ENCODE measurements around the gene TMEM107.

Gene TMEM107

GRCh38 chr17:8173056-8173870 is 2.9 kb downstream of the TMEM107 start (continued):
- TF ChIP-seq ZNF488 (tag by site-specific recombination; IDR thresholded peaks at IDR 0.05) = no peak
- peak; percentile 42; the same call in 1 of the 2 replicates for TF ChIP-seq PATZ1 (tag by site-specific recombination; IDR thresholded peaks at IDR 0.05)
- TF ChIP-seq ZSCAN5A (tag by site-specific recombination; IDR thresholded peaks at IDR 0.05) = peak; percentile 87; the same call in 1 of the 2 replicates
- peak; percentile 26 for TF ChIP-seq ZNF623 (tag by site-specific recombination; IDR thresholded peaks at IDR 0.05)
- TF ChIP-seq ZNF544 (tag by site-specific recombination; IDR thresholded peaks at IDR 0.05) = no peak
- TF ChIP-seq ZNF777 (tag by site-specific recombination; IDR thresholded peaks at IDR 0.05; ENCODE audit: borderline replicate concordance) = peak; percentile 47; the same call in 1 of the 2 replicates
- no peak for TF ChIP-seq ZNF391 (tag by site-specific recombination; IDR thresholded peaks at IDR 0.05; ENCODE audit: borderline replicate concordance, low read depth)
- TF ChIP-seq ZFP37 (tag by site-specific recombination; IDR thresholded peaks at IDR 0.05) = peak; percentile 88
- TF ChIP-seq KLF8 (tag by site-specific recombination; IDR thresholded peaks at IDR 0.05) = peak; percentile 85
- TF ChIP-seq PBX3 (CRISPR knock-in tag; IDR thresholded peaks at IDR 0.05) = no peak
- no peak for TF ChIP-seq ZNF23 (tag by site-specific recombination; IDR thresholded peaks at IDR 0.05; ENCODE audit: borderline replicate concordance)
- peak; percentile 95 for TF ChIP-seq ZBTB44 (tag by site-specific recombination; IDR thresholded peaks at IDR 0.05)
- no peak for TF ChIP-seq ZFP41 (tag by site-specific recombination; IDR thresholded peaks at IDR 0.05; ENCODE audit: borderline replicate concordance)
- TF ChIP-seq ZNF621 (tag by site-specific recombination; IDR thresholded peaks at IDR 0.05) = no peak
- no peak for TF ChIP-seq MYNN (tag by site-specific recombination; IDR thresholded peaks at IDR 0.05; ENCODE audit: borderline replicate concordance)
- peak; percentile 56 for TF ChIP-seq ATF2 (tag by site-specific recombination; IDR thresholded peaks at IDR 0.05; ENCODE audit: low read depth)
- peak; percentile 100 for TF ChIP-seq ZNF366 (tag by site-specific recombination; conservative IDR thresholded peaks at IDR 0.05)
- no peak for TF ChIP-seq ZNF114 (tag by site-specific recombination; IDR thresholded peaks at IDR 0.05)
- TF ChIP-seq ZNF660 (tag by site-specific recombination; IDR thresholded peaks at IDR 0.05) = peak; percentile 83
- no peak for TF ChIP-seq ZNF223 (tag by site-specific recombination; IDR thresholded peaks at IDR 0.05)
- no peak for TF ChIP-seq ZNF747 (tag by site-specific recombination; IDR thresholded peaks at IDR 0.05)
- TF ChIP-seq ZNF354C (tag by site-specific recombination; IDR thresholded peaks at IDR 0.05; ENCODE audit: borderline replicate concordance, low read depth) = no peak
- TF ChIP-seq BCL11B (tag by site-specific recombination; IDR thresholded peaks at IDR 0.05; ENCODE audit: low read depth) = peak; percentile 64; the same call in 1 of the 2 replicates
- TF ChIP-seq ZBTB8A (tag by site-specific recombination; IDR thresholded peaks at IDR 0.05) = peak; percentile 66
- TF ChIP-seq ZNF555 (tag by site-specific recombination; conservative IDR thresholded peaks at IDR 0.05) = no peak
- TF ChIP-seq ZNF558 (tag by site-specific recombination; IDR thresholded peaks at IDR 0.05) = peak; percentile 86; the same call in 1 of the 2 replicates
- TF ChIP-seq ZNF37A (tag by site-specific recombination; IDR thresholded peaks at IDR 0.05) = no peak
- TF ChIP-seq ZNF221 (tag by site-specific recombination; IDR thresholded peaks at IDR 0.05; ENCODE audit: borderline replicate concordance) = no peak
- no peak for TF ChIP-seq ZNF626 (tag by site-specific recombination; IDR thresholded peaks at IDR 0.05)
- TF ChIP-seq KLF1 (tag by site-specific recombination; IDR thresholded peaks at IDR 0.05) = peak; percentile 48; the same call in 1 of the 2 replicates
- no peak for TF ChIP-seq ZNF830 (tag by site-specific recombination; IDR thresholded peaks at IDR 0.05; ENCODE audit: low read depth)
- no peak for TF ChIP-seq ZNF530 (tag by site-specific recombination; IDR thresholded peaks at IDR 0.05; ENCODE audit: low read depth)
